ENCODE results near the gene GRID1.

DNA sequence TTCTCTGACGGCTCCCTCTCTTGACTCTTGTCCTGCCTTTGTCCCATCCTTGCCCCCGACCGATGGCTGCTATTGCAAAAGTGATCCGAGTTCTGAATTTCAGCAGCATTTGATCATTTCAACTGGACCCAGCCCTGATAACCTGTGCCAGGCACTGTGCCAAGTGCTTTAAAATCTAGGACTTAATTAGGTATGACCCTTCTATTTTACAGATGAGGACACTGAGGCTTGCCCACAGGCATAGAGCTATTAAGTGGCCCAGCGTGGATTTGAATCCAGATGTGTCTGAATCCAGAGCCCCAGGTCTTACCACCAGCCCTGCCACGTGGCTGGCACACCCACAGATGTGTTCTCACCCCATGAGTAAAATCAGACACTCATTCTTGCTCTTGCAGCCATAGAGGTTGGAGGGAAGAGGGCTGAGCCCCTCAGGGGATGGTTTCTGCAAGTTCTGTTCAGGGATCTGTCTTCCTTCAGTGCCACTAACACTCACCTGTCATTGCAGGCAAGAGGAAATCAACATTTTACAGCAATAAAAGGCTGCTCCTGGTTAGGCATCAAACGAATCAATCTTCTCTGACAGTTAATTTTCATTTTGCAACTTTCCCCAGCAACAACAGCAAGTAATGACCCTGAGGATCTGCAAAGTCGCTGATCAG is 101.2 kb downstream of the GRID1 start:
- TF ChIP-seq GATA2 (IDR thresholded peaks at IDR 0.05; ENCODE audit: low read depth, low read length) (peak; percentile 49; the same call in 1 of the 2 replicates), GATA3 (IDR thresholded peaks at IDR 0.05; ENCODE audit: low read depth, low read length) (no peak)

All from SH-SY5Y (cell line).